ENCODE results near the gene TAAR6. TPM values are rescaled to one million over a fixed set of nuclear protein-coding genes. Genes with fewer than 3 reads are reported as not detected.
"Not testable (repeated sequence)": the region's sequence is repeated elsewhere in the genome, so short reads cannot be mapped to it uniquely, and the experiment has no call there.

Gene TAAR6
- total and polyA plus RNA-seq, 10 of the 15 experiments (the other 5 are each of a cell fraction or from before 2014, with no cell fraction given): not detected

DNA sequence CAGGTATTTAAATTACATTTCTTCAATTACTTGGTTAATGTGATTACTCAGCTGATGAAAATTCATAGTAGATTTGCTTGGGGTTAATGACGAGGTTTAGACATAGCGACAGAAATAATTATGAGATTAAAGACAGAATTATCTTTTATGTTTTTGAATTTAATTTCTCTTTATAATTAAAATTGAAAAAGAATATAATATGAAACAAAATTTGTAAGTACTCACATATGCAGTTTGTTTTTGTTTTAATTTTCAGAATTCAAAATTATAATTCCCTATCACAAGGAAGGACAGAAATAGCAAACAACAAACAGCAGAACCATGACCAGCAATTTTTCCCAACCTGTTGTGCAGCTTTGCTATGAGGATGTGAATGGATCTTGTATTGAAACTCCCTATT is 17.8 kb upstream of the TAAR6 start, which contains the start of gene TAAR8 (continued):
- TF ChIP-seq, protein P1, sequence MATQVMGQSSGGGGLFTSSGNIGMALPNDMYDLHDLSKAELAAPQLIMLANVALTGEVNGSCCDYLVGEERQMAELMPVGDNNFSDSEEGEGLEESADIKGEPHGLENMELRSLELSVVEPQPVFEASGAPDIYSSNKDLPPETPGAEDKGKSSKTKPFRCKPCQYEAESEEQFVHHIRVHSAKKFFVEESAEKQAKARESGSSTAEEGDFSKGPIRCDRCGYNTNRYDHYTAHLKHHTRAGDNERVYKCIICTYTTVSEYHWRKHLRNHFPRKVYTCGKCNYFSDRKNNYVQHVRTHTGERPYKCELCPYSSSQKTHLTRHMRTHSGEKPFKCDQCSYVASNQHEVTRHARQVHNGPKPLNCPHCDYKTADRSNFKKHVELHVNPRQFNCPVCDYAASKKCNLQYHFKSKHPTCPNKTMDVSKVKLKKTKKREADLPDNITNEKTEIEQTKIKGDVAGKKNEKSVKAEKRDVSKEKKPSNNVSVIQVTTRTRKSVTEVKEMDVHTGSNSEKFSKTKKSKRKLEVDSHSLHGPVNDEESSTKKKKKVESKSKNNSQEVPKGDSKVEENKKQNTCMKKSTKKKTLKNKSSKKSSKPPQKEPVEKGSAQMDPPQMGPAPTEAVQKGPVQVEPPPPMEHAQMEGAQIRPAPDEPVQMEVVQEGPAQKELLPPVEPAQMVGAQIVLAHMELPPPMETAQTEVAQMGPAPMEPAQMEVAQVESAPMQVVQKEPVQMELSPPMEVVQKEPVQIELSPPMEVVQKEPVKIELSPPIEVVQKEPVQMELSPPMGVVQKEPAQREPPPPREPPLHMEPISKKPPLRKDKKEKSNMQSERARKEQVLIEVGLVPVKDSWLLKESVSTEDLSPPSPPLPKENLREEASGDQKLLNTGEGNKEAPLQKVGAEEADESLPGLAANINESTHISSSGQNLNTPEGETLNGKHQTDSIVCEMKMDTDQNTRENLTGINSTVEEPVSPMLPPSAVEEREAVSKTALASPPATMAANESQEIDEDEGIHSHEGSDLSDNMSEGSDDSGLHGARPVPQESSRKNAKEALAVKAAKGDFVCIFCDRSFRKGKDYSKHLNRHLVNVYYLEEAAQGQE (IDR thresholded peaks at IDR 0.05; ENCODE audit: low read depth, low read length): no peak
- TF ChIP-seq DPF2 (IDR thresholded peaks at IDR 0.05): no peak

DNA sequence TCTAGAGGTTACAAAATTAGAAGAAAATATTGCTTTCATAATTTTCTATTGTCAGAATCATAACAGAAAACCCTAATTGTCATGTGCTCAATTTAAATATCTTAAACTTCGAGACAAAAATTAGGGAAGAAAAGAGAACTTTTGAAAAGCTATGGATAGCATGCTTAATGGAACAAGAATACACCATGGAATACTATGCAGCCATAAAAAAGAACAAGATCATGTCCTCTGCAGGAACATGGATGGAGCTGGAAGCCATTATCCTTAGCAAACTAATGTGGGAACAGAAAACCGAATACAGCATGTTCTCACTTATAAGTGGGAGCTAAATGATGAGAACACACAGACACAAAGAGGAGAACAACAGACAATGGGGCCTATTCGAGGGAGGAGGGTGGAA is 10.0 kb upstream of the TAAR6 start:
- H3K27me3 ChIP-seq (replicated peaks in 1 of 2; ENCODE audit: control insufficient read depth in 2 of 2, insufficient read depth in 2 of 2, low read length in 1 of 2); H3K4me3 ChIP-seq; H3K9me3 ChIP-seq (replicated peaks; ENCODE audit: control insufficient read depth, insufficient read depth, low read length); H3K79me2 ChIP-seq (ENCODE audit: control insufficient read depth, insufficient read depth, low read length); in situ Hi-C loops (cut with MboI); H2AFZ ChIP-seq (ENCODE audit: control insufficient read depth, low read depth, low read length); H3K9ac ChIP-seq (ENCODE audit: control insufficient read depth, insufficient read depth, low read length); BruUV-seq (replicated peaks); H3K36me3 ChIP-seq (ENCODE audit: control insufficient read depth in 2 of 2, insufficient read depth in 2 of 2, low read length in 1 of 2); H3K4me1 ChIP-seq (ENCODE audit: control insufficient read depth, insufficient read depth, low read length); H4K20me1 ChIP-seq (ENCODE audit: control insufficient read depth, insufficient read depth); intact Hi-C loops (cut with micrococcal nuclease; ENCODE audit: unreplicated experiment); H3K4me2 ChIP-seq (ENCODE audit: control insufficient read depth, insufficient read depth); DNase-seq (ENCODE audit: low read depth, low spot score); H3K27ac ChIP-seq (ENCODE audit: control insufficient read depth, insufficient read depth); ATAC-seq; SMC1A ChIA-PET (ENCODE audit: uncharacterized antibody, unreplicated experiment); CTCF ChIA-PET; FAIRE-seq; RAD21 ChIA-PET (ENCODE audit: unreplicated experiment); POLR2A ChIA-PET: not testable (repeated sequence)
- 5% methylated on average over 3 of the region's 3 CpGs for WGBS (ENCODE audit: insufficient coverage, insufficient replicate concordance, low lambda C conversion rate, missing lambda C conversion rate)

DNA sequence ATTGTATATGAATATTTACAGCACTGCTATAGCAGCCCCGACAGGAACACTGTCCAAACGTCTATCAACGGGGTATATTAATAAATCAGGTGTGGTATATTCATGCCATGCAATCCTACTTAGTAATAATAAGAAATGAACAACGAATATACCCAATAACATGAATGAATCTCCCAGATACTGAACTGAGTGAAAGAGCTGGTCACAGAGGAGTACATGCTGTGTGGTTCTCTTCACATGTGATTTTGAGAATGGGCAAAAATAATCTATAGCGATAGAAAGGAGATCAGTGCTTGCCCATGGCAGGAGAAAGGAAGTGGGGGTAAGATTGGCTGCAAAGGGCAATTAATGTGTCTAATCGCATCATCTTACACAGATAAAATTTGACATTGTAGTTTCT is 3.7 kb upstream of the TAAR6 start:
- DNase-seq (ENCODE audit: low read depth, low spot score): no peak
- Histone ChIP-seq H3K9me3 (replicated peaks; ENCODE audit: control insufficient read depth, insufficient read depth, low read length) (no peaks in the 10 kb centered on the region), H4K20me1 (ENCODE audit: control insufficient read depth, insufficient read depth) (no peaks in the 10 kb centered on the region), H2AFZ (ENCODE audit: control insufficient read depth, low read depth, low read length) (no peak overlapping the region), H3K36me3 (ENCODE audit: control insufficient read depth in 2 of 2, insufficient read depth in 2 of 2, low read length in 1 of 2) (no peaks in the 10 kb centered on the region), H3K4me2 (ENCODE audit: control insufficient read depth, insufficient read depth) (no peak overlapping the region), H3K27ac (ENCODE audit: control insufficient read depth, insufficient read depth) (no peak overlapping the region), H3K27me3 (replicated peaks in 1 of 2; ENCODE audit: control insufficient read depth in 2 of 2, insufficient read depth in 2 of 2, low read length in 1 of 2) (no peaks in the 10 kb centered on the region), H3K79me2 (ENCODE audit: control insufficient read depth, insufficient read depth, low read length) (no peaks in the 10 kb centered on the region), H3K9ac (ENCODE audit: control insufficient read depth, insufficient read depth, low read length) (no peak overlapping the region), H3K4me1 (ENCODE audit: control insufficient read depth, insufficient read depth, low read length) (no peaks in the 10 kb centered on the region), H3K4me3 (no peak overlapping the region)
- POLR2A ChIA-PET: no interaction called here
- WGBS (ENCODE audit: insufficient coverage, insufficient replicate concordance, low lambda C conversion rate, missing lambda C conversion rate): 47% methylated on average over 6 of the region's 6 CpGs
- RAD21 ChIA-PET (ENCODE audit: unreplicated experiment): no interaction called here
- in situ Hi-C loops (cut with MboI): no loop called here
- CTCF ChIA-PET: no interaction called here
- BruUV-seq (replicated peaks): no TSS peak
- no peak for ATAC-seq
- SMC1A ChIA-PET (ENCODE audit: uncharacterized antibody, unreplicated experiment): no interaction called here
- no peak for FAIRE-seq
- intact Hi-C loops (cut with micrococcal nuclease; ENCODE audit: unreplicated experiment): no loop called here
- TF ChIP-seq RBBP5 (conservative IDR thresholded peaks at IDR 0.05) (no peak), KAT2A (conservative IDR thresholded peaks at IDR 0.05; ENCODE audit: control insufficient read depth, low read depth, low read length) (no peak), EED (IDR thresholded peaks at IDR 0.05; ENCODE audit: low read depth) (no peak), SIN3A (IDR thresholded peaks at IDR 0.05; ENCODE audit: low read depth, low read length) (no peak), NR2C2 (IDR thresholded peaks at IDR 0.05; ENCODE audit: borderline replicate concordance, control insufficient read depth, insufficient read length, low read depth) (no peak)
- TF ChIP-seq, protein P2, sequence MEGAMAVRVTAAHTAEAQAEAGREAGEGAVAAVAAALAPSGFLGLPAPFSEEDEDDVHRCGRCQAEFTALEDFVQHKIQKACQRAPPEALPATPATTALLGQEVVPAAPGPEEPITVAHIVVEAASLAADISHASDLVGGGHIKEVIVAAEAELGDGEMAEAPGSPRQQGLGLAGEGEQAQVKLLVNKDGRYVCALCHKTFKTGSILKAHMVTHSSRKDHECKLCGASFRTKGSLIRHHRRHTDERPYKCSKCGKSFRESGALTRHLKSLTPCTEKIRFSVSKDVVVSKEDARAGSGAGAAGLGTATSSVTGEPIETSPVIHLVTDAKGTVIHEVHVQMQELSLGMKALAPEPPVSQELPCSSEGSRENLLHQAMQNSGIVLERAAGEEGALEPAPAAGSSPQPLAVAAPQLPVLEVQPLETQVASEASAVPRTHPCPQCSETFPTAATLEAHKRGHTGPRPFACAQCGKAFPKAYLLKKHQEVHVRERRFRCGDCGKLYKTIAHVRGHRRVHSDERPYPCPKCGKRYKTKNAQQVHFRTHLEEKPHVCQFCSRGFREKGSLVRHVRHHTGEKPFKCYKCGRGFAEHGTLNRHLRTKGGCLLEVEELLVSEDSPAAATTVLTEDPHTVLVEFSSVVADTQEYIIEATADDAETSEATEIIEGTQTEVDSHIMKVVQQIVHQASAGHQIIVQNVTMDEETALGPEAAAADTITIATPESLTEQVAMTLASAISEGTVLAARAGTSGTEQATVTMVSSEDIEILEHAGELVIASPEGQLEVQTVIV (IDR thresholded peaks at IDR 0.05; ENCODE audit: borderline replicate concordance, partially characterized antibody): no peak
- TF ChIP-seq, protein P3, sequence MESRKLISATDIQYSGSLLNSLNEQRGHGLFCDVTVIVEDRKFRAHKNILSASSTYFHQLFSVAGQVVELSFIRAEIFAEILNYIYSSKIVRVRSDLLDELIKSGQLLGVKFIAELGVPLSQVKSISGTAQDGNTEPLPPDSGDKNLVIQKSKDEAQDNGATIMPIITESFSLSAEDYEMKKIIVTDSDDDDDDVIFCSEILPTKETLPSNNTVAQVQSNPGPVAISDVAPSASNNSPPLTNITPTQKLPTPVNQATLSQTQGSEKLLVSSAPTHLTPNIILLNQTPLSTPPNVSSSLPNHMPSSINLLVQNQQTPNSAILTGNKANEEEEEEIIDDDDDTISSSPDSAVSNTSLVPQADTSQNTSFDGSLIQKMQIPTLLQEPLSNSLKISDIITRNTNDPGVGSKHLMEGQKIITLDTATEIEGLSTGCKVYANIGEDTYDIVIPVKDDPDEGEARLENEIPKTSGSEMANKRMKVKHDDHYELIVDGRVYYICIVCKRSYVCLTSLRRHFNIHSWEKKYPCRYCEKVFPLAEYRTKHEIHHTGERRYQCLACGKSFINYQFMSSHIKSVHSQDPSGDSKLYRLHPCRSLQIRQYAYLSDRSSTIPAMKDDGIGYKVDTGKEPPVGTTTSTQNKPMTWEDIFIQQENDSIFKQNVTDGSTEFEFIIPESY (IDR thresholded peaks at IDR 0.05): no peak

Data from GM12878 (cell line).